H1 (cell line): ENCODE measurements around the gene MCUR1. TPM values are rescaled to one million over a fixed set of nuclear protein-coding genes. Genes with fewer than 3 reads are reported as not detected.

Experiments used
- CTCF ChIA-PET: fragments of 300-600 bp; sonication (Branson Sonifier 250); formaldehyde crosslinking; loops from one replicate; lab custom pipeline; 2021; ENCODE audit not compliant: partially characterized antibody; lab: Charles Lee
- POLR2A ChIA-PET: fragments of 300-600 bp; sonication (Branson Sonifier 250); formaldehyde crosslinking; loops from one replicate; lab custom pipeline; 2021; ENCODE audit warnings: inconsistent platforms; ENCODE audit not compliant: partially characterized antibody; lab: Charles Lee
- DNase-seq, 2 experiments: peaks; one replicate each; pipeline versions ENCODE4 v3.0.0 to v3.0.0-alpha.2; 2010 to 2022; ENCODE audit warnings: low spot score in 2 of 2, low read depth in 1 of 2, mixed read lengths in 1 of 2
- FAIRE-seq: peaks from 2 replicates; lab custom pipeline; 2011; peaks lifted over from hg19 to GRCh38; lab: Jason Lieb, UNC
- H2AFZ ChIP-seq: 2 replicates; pipeline ENCODE4 v1.8.1; 2012; ENCODE audit warnings: low read length, inconsistent platforms
- H2AK5ac ChIP-seq: 2 replicates; pipeline ENCODE4 v1.6.1; 2013; ENCODE audit warnings: low read depth, low read length
- H2BK120ac ChIP-seq: replicated peaks from 2 replicates; pipeline ENCODE3; 2013; ENCODE audit warnings: low read depth, low read length, inconsistent platforms
- H2BK12ac ChIP-seq: 2 replicates; pipeline ENCODE4 v1.6.1; 2013; ENCODE audit warnings: low read depth, low read length
- H2BK15ac ChIP-seq: 2 replicates; pipeline ENCODE4 v1.6.1; 2013; ENCODE audit warnings: low read length
- H2BK20ac ChIP-seq: 2 replicates; pipeline ENCODE4 v1.6.1; 2013; ENCODE audit warnings: low read length
- H2BK5ac ChIP-seq: 2 replicates; pipeline ENCODE4 v1.6.1; 2013; ENCODE audit warnings: low read depth, low read length
- H3K14ac ChIP-seq: 2 replicates; pipeline ENCODE4 v1.6.1; 2013; ENCODE audit warnings: inconsistent platforms; ENCODE audit not compliant: insufficient read length
- H3K18ac ChIP-seq: 2 replicates; pipeline ENCODE4 v1.6.1; 2013; ENCODE audit warnings: low read length; ENCODE audit errors: extremely low read depth
- H3K23ac ChIP-seq: 2 replicates; pipeline ENCODE4 v1.6.1; 2013; ENCODE audit warnings: inconsistent platforms; ENCODE audit not compliant: insufficient read length
- H3K23me2 ChIP-seq: 2 replicates; pipeline ENCODE4 v1.6.1; 2013; ENCODE audit warnings: low read depth, low read length
- H3K27ac ChIP-seq: 2 replicates; pipeline ENCODE4 v1.6.1; 2011; ENCODE audit warnings: low read depth, low read length, inconsistent platforms
- H3K27me3 ChIP-seq, 4 experiments: replicated peaks in 1 of 4; 1 replicate in 1 of 4; 2 replicates in 3 of 4; pipeline versions ENCODE4 v1.6.1 to v1.8.1; 2011 to 2013; ENCODE audit warnings: low read length in 3 of 4, mild to moderate bottlenecking in 3 of 4, inconsistent platforms in 2 of 4, mixed read lengths in 2 of 4, moderate library complexity in 1 of 4; ENCODE audit not compliant: control insufficient read depth in 3 of 4, insufficient read depth in 3 of 4; ENCODE audit errors: extremely low read depth in 1 of 4
- H3K36me3 ChIP-seq, 4 experiments: 2 replicates each; pipeline versions ENCODE4 v1.6.1 to v1.8.1; 2011 to 2013; ENCODE audit warnings: mild to moderate bottlenecking in 4 of 4, low read length in 3 of 4, moderate library complexity in 2 of 4, control low read depth in 1 of 4, inconsistent platforms in 1 of 4; ENCODE audit not compliant: insufficient read depth in 4 of 4, control insufficient read depth in 2 of 4
- H3K4ac ChIP-seq: replicated peaks from 2 replicates; pipeline ENCODE3; 2013; ENCODE audit warnings: low read length, low read depth, mixed read lengths, inconsistent platforms; ENCODE audit not compliant: insufficient read length
- H3K4me1 ChIP-seq, 4 experiments: replicated peaks in 1 of 4; 1 replicate in 1 of 4; 2 replicates in 3 of 4; pipeline versions ENCODE4 v1.6.1 to v1.8.1; 2011 to 2013; ENCODE audit warnings: low read length in 3 of 4, inconsistent platforms in 2 of 4, mixed read lengths in 1 of 4; ENCODE audit not compliant: insufficient read depth in 4 of 4, control insufficient read depth in 3 of 4
- H3K4me2 ChIP-seq, 2 experiments: 2 replicates each; pipeline versions ENCODE4 v1.6.1 to v1.8.1; 2011 to 2013; ENCODE audit warnings: low read depth in 2 of 2, low read length in 2 of 2, control low read depth in 1 of 2, inconsistent platforms in 1 of 2, mild to moderate bottlenecking in 1 of 2; ENCODE audit not compliant: insufficient read depth in 1 of 2
- H3K4me3 ChIP-seq, 4 experiments: fragments of 200-600, 300-600 bp in 1 of 4; sonication (generic), shearing (Covaris generic), sonication (Bioruptor Twin) in 1 of 4; 2 replicates each; pipeline versions ENCODE4 v1.5.1 to v1.8.1; 2011 to 2016; ENCODE audit warnings: low read length in 4 of 4, low read depth in 3 of 4, control low read depth in 2 of 4, inconsistent platforms in 2 of 4, mild to moderate bottlenecking in 2 of 4, mixed read lengths in 1 of 4, moderate library complexity in 1 of 4; ENCODE audit not compliant: insufficient read depth in 2 of 4; ENCODE audit errors: extremely low read depth in 1 of 4
- H3K56ac ChIP-seq: replicated peaks from 2 replicates; pipeline ENCODE3; 2013; ENCODE audit warnings: low read depth, mild to moderate bottlenecking, mixed read lengths, low read length, inconsistent platforms; ENCODE audit not compliant: insufficient read length
- H3K79me1 ChIP-seq: 2 replicates; pipeline ENCODE4 v1.6.1; 2013; ENCODE audit warnings: low read depth, low read length, control low read depth
- H3K79me2 ChIP-seq, 2 experiments: 2 replicates each; pipeline versions ENCODE4 v1.6.1 to v1.8.1; 2012 to 2013; ENCODE audit warnings: low read length in 2 of 2, mild to moderate bottlenecking in 2 of 2, inconsistent platforms in 1 of 2; ENCODE audit not compliant: insufficient read depth in 2 of 2, control insufficient read depth in 1 of 2
- H3K9ac ChIP-seq, 4 experiments: replicated peaks in 1 of 4; 1 replicate in 1 of 4; 2 replicates in 3 of 4; pipeline versions ENCODE4 v1.6.1 to v1.8.1; 2011 to 2013; ENCODE audit warnings: low read depth in 3 of 4, low read length in 3 of 4, control low read depth in 2 of 4, mild to moderate bottlenecking in 2 of 4, moderate library complexity in 2 of 4, inconsistent platforms in 1 of 4; ENCODE audit errors: extremely low read depth in 1 of 4
- H3K9me3 ChIP-seq, 2 experiments: 2 replicates each; pipeline versions ENCODE4 v1.6.1 to v1.8.1; 2012 to 2013; ENCODE audit warnings: mild to moderate bottlenecking in 2 of 2, moderate library complexity in 2 of 2, control low read depth in 1 of 2, inconsistent platforms in 1 of 2, low read depth in 1 of 2, low read length in 1 of 2, mixed read lengths in 1 of 2; ENCODE audit not compliant: insufficient read depth in 2 of 2
- H4K20me1 ChIP-seq, 2 experiments: replicated peaks in 1 of 2; 2 replicates each; pipeline versions ENCODE3 to v1.8.1; 2011 to 2013; ENCODE audit warnings: inconsistent platforms in 2 of 2, low read length in 2 of 2, mild to moderate bottlenecking in 1 of 2; ENCODE audit not compliant: insufficient read depth in 2 of 2, control insufficient read depth in 1 of 2
- H4K5ac ChIP-seq: 2 replicates; pipeline ENCODE4 v1.6.1; 2013; ENCODE audit warnings: low read length, low read depth, mixed read lengths, inconsistent platforms; ENCODE audit not compliant: insufficient read length
- H4K8ac ChIP-seq: 2 replicates; pipeline ENCODE4 v1.8.0; 2013; ENCODE audit warnings: mild to moderate bottlenecking, moderate library complexity, low read length, inconsistent platforms; ENCODE audit not compliant: insufficient read depth; ENCODE audit errors: extremely low read depth
- H4K91ac ChIP-seq: replicated peaks from 2 replicates; pipeline ENCODE3; 2013; ENCODE audit warnings: low read length, mixed read lengths, inconsistent platforms; ENCODE audit not compliant: insufficient read length
- ATF3 ChIP-seq: IDR thresholded peaks from 2 replicates; pipeline ENCODE4 v1.6.1; 2011; ENCODE audit warnings: low read depth, mild to moderate bottlenecking, low read length; ENCODE audit not compliant: insufficient read depth
- HDAC6 ChIP-seq: IDR thresholded peaks from one replicate; pipeline ENCODE4 v1.7.1; 2012; ENCODE audit warnings: low read depth, mild to moderate bottlenecking, inconsistent platforms, low read length, moderate library complexity
- MAFK ChIP-seq: IDR thresholded peaks from 2 replicates; pipeline ENCODE4 v1.6.1; 2012; ENCODE audit warnings: low read depth, mild to moderate bottlenecking, improper control_type of control experiment, low read length
- SP2 ChIP-seq: IDR thresholded peaks from 2 replicates; pipeline ENCODE4 v1.6.1; 2012; ENCODE audit warnings: mild to moderate bottlenecking, low read length, inconsistent platforms
- SUZ12 ChIP-seq: fragments of 200-600 bp; sonication (generic); IDR thresholded peaks from 2 replicates; pipeline ENCODE4 v1.6.1; 2012; ENCODE audit warnings: mild to moderate bottlenecking, inconsistent platforms, low read length, moderate library complexity, mixed read lengths
- TAF1 ChIP-seq: IDR thresholded peaks from 2 replicates; pipeline ENCODE4 v1.6.1; 2011; ENCODE audit warnings: mild to moderate bottlenecking, low read depth, low read length
- WGBS, 2 experiments: shearing (Covaris generic) in 1 of 2; methylation state at CpG; one replicate each; pipeline versions ENCODE4 v1.1.6 to v1.1.7; 2013 to 2015; ENCODE audit warnings: low lambda C conversion rate in 2 of 2, mixed read lengths in 2 of 2, inconsistent platforms in 1 of 2, low coverage in 1 of 2, missing lambda C conversion rate in 1 of 2; ENCODE audit not compliant: insufficient replicate concordance in 2 of 2, insufficient coverage in 1 of 2, insufficient read length in 1 of 2; ENCODE audit errors: extremely low coverage in 1 of 2, missing lambda C conversion rate in 1 of 2; 5-methylcytosine and 5-hydroxymethylcytosine counted together
- polyA plus RNA-seq, 7 experiments: library from polyadenylated mRNA; depleted of rRNA in 3 of 7; stranded (reverse) in 5 of 7; unstranded in 2 of 7; fragments of >200 nt in 5 of 7; fragments of 200-250 nt in 2 of 7; gene quantifications; 1 replicate in 5 of 7; 2 replicates in 1 of 7; 4 replicates in 1 of 7; pipeline versions ENCODE4 v1.2.1 to v1.2.3, GENCODE V29; 2011 to 2013; ENCODE audit warnings: missing spikeins in 2 of 7, mixed read lengths in 2 of 7
- total RNA-seq: library from RNA; stranded (reverse); fragmentation: NEBNext Ultra II Directional; extraction: Animal tissue kit (Norgen Biotek cat#: 25700); gene quantifications from 2 replicates; pipeline ENCODE4 v1.2.1, GENCODE V29; 2021

MCUR1 gene
- total and polyA plus RNA-seq, 2 of the 8 experiments (the other 6 are each of a cell fraction or from before 2014, with no cell fraction given) = 9.6 to 37.3 TPM

DNA sequence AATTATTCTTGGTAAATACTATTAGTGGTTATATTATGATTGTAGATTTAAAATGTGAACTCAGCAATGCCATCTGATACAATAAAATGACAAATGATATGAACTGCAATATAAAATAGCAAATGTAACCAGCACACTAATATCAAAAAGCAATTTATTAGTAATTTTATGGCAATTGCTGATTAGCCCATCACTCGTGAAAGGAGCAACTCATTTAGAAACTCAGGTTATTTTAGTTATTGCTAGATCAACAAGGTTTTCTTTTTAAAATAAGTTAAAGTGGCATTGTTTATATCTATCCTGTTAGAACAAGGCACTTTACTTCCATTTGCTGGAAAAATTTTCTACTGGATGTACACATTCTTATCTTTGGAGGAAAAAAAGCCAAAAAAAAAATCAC, 18.4 kb upstream of the MCUR1 start:
- Histone ChIP-seq H4K20me1 (no peaks in the 10 kb centered on the region), H3K36me3 (no peaks in the 10 kb centered on the region), H4K5ac (no peak overlapping the region), H3K14ac (no peak overlapping the region), H2BK12ac (no peak overlapping the region), H2BK20ac (no peak overlapping the region), H3K4me1 (no peaks in the 10 kb centered on the region), H4K91ac (no peak overlapping the region), H3K27me3 (no peaks in the 10 kb centered on the region), H3K4me2 (no peak overlapping the region), H3K79me1 (no peaks in the 10 kb centered on the region), H3K79me2 (no peaks in the 10 kb centered on the region), H3K23ac (no peak overlapping the region), H3K18ac (no peak overlapping the region), H3K9me3 (0 out of 4 replicates have a peak, but pooled peaks cover 0 to 2% of the 10 kb centered on the region in 2 experiments), H4K8ac (no peak overlapping the region), H2AFZ (no peak overlapping the region), H3K9ac (no peak overlapping the region), H3K23me2 (no peaks in the 10 kb centered on the region), H3K27ac (no peak overlapping the region), H3K4ac (no peak overlapping the region), H2BK120ac (no peak overlapping the region), H2BK15ac (no peak overlapping the region), H3K4me3 (no peak overlapping the region), H2BK5ac (no peak overlapping the region), H3K56ac (no peak overlapping the region), H2AK5ac (no peak overlapping the region)
- DNase-seq (no peak), FAIRE-seq (no peak)
- POLR2A ChIA-PET = interaction anchor here (0.6 to 1.7 kb wide), 3 partner anchors 9 to 37 kb away, joined by 3 to 8 read pairs (median 3); partner anchors contain the start of gene MCUR1
- WGBS, 2 experiments = 89% methylated on average over 1 of the region's 1 CpG; no CpG with 5 or more reads in 1 of the 2 experiments
- TF ChIP-seq MAFK (no peak), SUZ12 (no peak), HDAC6 (no peak), TAF1 (no peak), ATF3 (no peak), SP2 (no peak)
- CTCF ChIA-PET = interaction anchor here (1.0 to 1.2 kb wide), 2 partner anchors 11 to 38 kb away, joined by 3 to 4 read pairs; no protein-coding TSS in a partner anchor
